ENCODE data around the gene GYPA.
"Not testable (repeated sequence)": the region's sequence is repeated elsewhere in the genome, so short reads cannot be mapped to it uniquely, and the experiment has no call there.

Gene GYPA

DNA sequence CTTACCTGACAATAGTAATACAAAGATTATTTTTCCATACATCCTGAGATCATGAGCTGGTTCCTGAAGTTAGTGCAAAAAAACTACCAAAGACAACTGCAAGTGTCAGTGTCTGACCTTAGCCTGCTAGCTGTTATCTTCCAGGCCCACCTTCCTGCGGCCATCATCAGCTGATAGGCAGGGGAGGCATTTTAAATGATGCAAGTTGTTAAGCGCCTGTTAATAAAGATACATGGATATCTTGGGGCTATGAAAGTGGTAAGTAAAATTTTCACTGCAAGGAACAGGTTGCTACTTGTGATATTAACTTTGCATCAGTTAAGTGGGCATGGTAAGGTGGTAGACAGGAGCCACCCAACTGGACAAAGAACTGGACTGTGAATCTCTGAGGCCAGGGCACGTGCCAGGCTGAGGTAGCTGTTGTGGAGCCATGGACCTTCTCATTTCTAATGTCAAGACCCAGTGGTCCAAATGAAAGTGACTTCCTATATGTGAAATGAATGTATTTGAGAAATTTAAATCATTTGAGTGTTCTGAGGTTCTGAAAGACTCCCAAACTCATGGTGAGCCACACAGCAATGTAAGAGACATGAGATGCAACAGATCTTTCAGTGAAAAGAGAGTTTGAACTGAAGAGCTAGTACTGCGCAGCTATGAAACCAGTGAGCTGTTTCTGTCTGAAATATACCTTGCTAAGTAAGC, at the start of gene GYPA:
Gene GYPA, minus strand, starts transcription at position 125 of the 702 bp plus-strand sequence. Its CDS starts 83 bp downstream, at position 42.
- H3K4me3 ChIP-seq, H3K4me2 ChIP-seq: not testable (repeated sequence)

DNA sequence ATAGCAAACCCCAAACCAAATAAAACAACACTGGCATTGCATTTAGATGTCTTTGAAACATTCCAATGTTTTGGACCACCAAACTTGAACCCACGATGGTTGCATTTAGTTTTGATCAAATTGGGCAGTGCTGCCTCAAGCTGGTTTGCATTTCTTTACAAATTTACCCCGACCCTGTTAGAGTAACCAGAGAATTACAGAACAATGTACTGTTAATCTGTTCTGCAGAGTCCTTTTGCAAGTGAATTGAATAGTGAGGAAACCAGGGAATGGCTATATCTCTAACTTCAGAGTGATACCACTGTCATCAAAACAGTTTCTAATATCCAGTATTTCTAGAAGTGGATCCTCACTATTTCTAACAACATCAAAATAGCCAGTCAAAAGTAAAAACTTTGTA, 49.5 kb upstream of the GYPA start:
- H3K4me2 ChIP-seq: peak overlapping the region; percentile 81

More for the DNA sequence above, at the start of gene GYPA:
- not testable (repeated sequence) for H4K20me1 ChIP-seq, H3K36me3 ChIP-seq, H3K27ac ChIP-seq, H3K27me3 ChIP-seq, H3K4me1 ChIP-seq, H3K9ac ChIP-seq, H3K9me3 ChIP-seq

DNA sequence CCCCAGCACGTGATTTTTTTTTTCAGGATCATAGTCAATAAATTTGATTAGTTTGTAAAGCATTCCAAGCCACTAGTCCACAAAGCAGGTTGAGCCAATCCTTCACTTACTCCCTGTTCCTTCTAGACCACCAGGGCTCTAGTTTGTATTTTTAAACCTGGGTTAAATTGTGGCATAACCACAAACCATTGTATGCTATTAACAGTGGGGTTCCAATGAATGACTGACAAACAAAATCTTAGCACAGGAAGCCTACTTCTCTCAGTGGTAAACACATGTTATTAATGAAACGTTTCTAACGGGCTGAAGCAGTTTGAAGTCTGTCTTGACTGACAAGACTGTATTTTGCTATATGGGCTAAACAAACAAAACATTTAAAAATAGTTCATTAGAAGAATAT, 48.6 kb upstream of the GYPA start:
- H3K27ac ChIP-seq: peak overlapping the region; percentile 76
- no peak for TF ChIP-seq Cebpa-rat (IDR thresholded peaks at IDR 0.05)
- no peaks in the 10 kb centered on the region for H3K36me3 ChIP-seq
- no peaks in the 10 kb centered on the region for H4K20me1 ChIP-seq
- no peaks in the 10 kb centered on the region for H3K27me3 ChIP-seq
- H3K4me2 ChIP-seq: peak overlapping the region; percentile 81
- H3K4me1 ChIP-seq: peaks cover 87% of the 10 kb centered on the region
- peaks cover 10% of the 10 kb centered on the region for H3K9me3 ChIP-seq
- H3K4me3 ChIP-seq: peak overlapping the region; percentile 42
- H3K9ac ChIP-seq: peak overlapping the region; percentile 15

More for the DNA sequence above, 49.5 kb upstream of the GYPA start:
- no peak for TF ChIP-seq Cebpa-rat (IDR thresholded peaks at IDR 0.05)
- H3K9ac ChIP-seq: peak overlapping the region; percentile 15
- H3K27ac ChIP-seq: peak overlapping the region; percentile 76
- no peaks in the 10 kb centered on the region for H4K20me1 ChIP-seq
- no peaks in the 10 kb centered on the region for H3K36me3 ChIP-seq
- H3K9me3 ChIP-seq: peaks cover 19% of the 10 kb centered on the region
- H3K4me3 ChIP-seq: no peak overlapping the region
- no peaks in the 10 kb centered on the region for H3K27me3 ChIP-seq
- H3K4me1 ChIP-seq: peaks cover 78% of the 10 kb centered on the region

DNA sequence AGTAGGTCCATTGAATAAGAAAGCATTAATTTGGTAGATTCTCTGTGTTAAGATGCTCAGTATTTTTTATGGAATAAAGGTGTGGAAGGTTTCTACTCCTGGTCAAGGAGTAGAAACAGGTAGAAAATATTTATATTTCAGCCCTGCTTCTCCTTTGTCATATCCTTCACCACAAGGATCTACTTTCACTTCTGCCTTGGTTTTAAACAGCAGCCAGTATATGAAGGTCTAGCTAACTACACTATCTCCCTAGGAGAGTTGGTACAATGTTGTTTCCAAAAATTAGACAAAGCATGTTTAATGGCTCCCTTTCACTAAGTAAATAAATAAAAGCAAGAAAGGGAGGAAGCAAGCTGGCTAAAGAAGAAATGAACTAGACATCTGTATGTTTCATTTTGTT, 44.6 kb upstream of the GYPA start:
- Histone ChIP-seq H3K27ac (peak overlapping the region; percentile 96), H3K4me1 (peaks cover 97% of the 10 kb centered on the region), H3K9me3 (no peaks in the 10 kb centered on the region), H3K36me3 (no peaks in the 10 kb centered on the region), H3K4me3 (no peak overlapping the region), H3K27me3 (no peaks in the 10 kb centered on the region), H3K4me2 (peak overlapping the region; percentile 85), H3K9ac (no peak overlapping the region), H4K20me1 (no peaks in the 10 kb centered on the region)
- TF ChIP-seq Cebpa-rat (IDR thresholded peaks at IDR 0.05): no peak

DNA sequence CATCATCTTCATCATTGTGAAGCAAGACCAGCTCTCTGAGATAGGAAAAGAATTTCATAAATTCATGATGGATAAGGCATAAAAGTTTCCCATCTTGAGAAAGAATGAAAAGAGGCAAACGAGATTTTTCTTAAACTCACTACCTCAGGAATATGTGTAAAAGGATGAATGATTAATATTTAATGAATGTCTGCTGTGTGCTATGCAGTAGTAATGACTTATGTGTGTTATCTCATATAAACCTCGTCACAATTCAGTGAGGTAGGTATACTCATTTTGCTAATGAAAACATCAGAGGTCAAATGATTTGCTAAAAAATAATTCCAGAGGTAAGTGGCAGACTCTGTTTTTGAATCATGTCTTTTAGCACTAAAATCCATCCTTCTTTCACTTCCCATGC, 42.6 kb upstream of the GYPA start:
- TF ChIP-seq Cebpa-rat (IDR thresholded peaks at IDR 0.05): no peak
- Histone ChIP-seq H3K4me1 (peaks cover 97% of the 10 kb centered on the region), H3K27ac (peak overlapping the region; percentile 96), H3K4me2 (peak overlapping the region; percentile 85), H3K4me3 (no peak overlapping the region), H3K9me3 (no peaks in the 10 kb centered on the region), H3K9ac (no peak overlapping the region), H3K27me3 (no peaks in the 10 kb centered on the region), H3K36me3 (no peaks in the 10 kb centered on the region), H4K20me1 (no peaks in the 10 kb centered on the region)

DNA sequence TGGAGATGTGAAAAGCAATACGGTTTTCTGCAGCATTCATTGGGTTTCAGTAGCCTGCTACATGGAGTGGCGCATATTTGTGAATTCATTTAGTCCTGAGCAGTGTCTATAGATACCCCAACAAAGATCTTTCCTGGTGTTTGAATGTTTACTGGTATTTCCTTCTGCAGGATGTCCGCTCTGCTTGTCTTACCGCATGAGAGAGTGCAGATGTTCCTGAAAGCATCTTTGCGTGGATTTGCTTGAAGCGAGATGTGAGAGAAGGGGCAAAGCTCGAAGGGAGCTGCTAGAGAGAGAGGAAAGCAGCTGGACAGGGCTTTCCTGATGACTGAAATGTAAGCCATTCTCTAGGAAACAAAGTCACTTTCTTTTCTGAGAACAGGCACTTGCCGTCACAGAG, 40.9 kb upstream of the GYPA start:
- Histone ChIP-seq H3K4me2 (peak overlapping the region; percentile 85), H3K9me3 (no peaks in the 10 kb centered on the region), H3K4me3 (peak overlapping the region; percentile 44; the same call in 1 of the 2 replicates), H3K27ac (peak overlapping the region; percentile 96), H3K9ac (peak overlapping the region; percentile 82), H3K27me3 (no peaks in the 10 kb centered on the region), H4K20me1 (no peaks in the 10 kb centered on the region), H3K4me1 (peaks cover 94% of the 10 kb centered on the region), H3K36me3 (no peaks in the 10 kb centered on the region)
- no peak for TF ChIP-seq Cebpa-rat (IDR thresholded peaks at IDR 0.05)

DNA sequence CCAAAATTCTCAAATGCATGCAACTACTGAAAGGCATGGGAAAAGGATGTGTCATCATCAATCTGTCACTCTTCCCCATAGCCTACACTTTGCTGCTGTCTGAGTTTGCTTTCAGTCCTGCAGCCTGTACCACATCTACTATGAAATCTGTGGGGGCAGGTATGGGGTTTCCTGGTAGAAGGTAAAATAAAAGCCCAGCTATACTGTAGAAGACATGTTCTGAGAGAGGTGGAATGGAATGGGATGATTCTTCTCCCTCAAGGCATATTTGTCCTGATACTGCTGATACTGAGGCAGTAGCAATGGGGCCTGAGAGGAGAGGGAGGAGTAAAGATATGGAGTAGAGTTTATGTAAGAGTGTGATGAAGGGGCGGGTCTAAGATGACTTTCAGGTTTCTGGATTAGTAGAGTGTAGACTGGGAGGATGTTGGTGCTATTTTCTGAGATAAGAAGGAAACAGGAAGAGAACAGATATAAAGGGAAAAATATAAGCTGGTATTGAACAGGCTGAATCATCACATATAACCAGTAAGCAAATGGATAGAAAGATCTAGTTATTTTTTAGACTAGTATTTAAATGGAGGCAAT, 38.7 kb upstream of the GYPA start:
- H3K4me1 ChIP-seq: peaks cover 90% of the 10 kb centered on the region
- no peaks in the 10 kb centered on the region for H3K36me3 ChIP-seq
- no peaks in the 10 kb centered on the region for H4K20me1 ChIP-seq
- peak overlapping the region; percentile 96 for H3K27ac ChIP-seq
- peak overlapping the region; percentile 56 for H3K4me2 ChIP-seq
- H3K4me3 ChIP-seq: no peak overlapping the region
- H3K27me3 ChIP-seq: no peaks in the 10 kb centered on the region
- H3K9me3 ChIP-seq: no peaks in the 10 kb centered on the region
- no peak overlapping the region for H3K9ac ChIP-seq
- TF ChIP-seq Cebpa-rat (IDR thresholded peaks at IDR 0.05): no peak

DNA sequence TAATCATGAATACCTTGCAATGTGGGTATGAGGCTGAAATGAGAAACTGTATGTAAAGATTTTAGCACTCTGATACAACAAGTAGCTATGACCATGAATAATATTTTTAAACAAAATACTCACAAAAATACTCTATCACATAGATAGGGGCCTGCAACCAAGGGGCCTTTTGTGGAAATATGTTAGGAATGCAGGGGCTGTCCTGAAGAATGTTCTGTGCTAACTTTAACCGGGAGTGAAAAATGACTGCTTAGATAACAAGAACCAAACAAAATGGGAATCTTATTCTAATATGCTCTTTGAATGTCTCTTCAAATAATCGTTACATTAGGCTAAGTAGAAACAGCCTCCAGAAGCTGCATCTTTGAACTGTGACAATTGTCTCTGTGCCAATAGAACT, 37.9 kb upstream of the GYPA start:
- Histone ChIP-seq H3K4me1 (peaks cover 82% of the 10 kb centered on the region), H3K9me3 (no peaks in the 10 kb centered on the region), H3K4me3 (no peak overlapping the region), H3K36me3 (no peaks in the 10 kb centered on the region), H4K20me1 (no peaks in the 10 kb centered on the region), H3K27ac (peak overlapping the region; percentile 52), H3K27me3 (no peaks in the 10 kb centered on the region), H3K4me2 (peak overlapping the region; percentile 56), H3K9ac (no peak overlapping the region)
- TF ChIP-seq Cebpa-rat (IDR thresholded peaks at IDR 0.05): no peak

DNA sequence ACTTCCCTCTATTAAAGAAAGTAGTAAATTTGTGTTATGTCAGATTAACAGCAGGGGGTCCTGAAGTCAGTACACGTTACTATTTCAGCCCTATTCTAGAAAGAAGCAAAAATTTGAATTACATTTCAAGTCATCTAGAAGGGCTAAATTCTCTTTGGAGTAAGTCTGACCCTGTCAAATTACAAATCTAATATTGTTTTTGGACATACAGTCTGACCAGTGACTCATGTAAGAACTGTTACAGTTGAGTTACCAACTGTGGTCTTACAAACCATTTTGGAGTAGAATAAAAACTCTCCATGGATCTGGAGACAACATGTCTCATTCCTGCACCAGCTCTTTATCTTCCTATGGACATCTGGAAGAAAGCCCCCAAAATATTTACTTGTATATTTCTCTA, 36.0 kb upstream of the GYPA start:
- no peaks in the 10 kb centered on the region for H3K9me3 ChIP-seq
- no peak overlapping the region for H3K27ac ChIP-seq
- no peak for TF ChIP-seq Cebpa-rat (IDR thresholded peaks at IDR 0.05)
- no peak overlapping the region for H3K4me3 ChIP-seq
- H3K4me1 ChIP-seq: peaks cover 69% of the 10 kb centered on the region
- H3K9ac ChIP-seq: no peak overlapping the region
- no peaks in the 10 kb centered on the region for H3K27me3 ChIP-seq
- no peaks in the 10 kb centered on the region for H3K36me3 ChIP-seq
- no peak overlapping the region for H3K4me2 ChIP-seq
- H4K20me1 ChIP-seq: no peaks in the 10 kb centered on the region

DNA sequence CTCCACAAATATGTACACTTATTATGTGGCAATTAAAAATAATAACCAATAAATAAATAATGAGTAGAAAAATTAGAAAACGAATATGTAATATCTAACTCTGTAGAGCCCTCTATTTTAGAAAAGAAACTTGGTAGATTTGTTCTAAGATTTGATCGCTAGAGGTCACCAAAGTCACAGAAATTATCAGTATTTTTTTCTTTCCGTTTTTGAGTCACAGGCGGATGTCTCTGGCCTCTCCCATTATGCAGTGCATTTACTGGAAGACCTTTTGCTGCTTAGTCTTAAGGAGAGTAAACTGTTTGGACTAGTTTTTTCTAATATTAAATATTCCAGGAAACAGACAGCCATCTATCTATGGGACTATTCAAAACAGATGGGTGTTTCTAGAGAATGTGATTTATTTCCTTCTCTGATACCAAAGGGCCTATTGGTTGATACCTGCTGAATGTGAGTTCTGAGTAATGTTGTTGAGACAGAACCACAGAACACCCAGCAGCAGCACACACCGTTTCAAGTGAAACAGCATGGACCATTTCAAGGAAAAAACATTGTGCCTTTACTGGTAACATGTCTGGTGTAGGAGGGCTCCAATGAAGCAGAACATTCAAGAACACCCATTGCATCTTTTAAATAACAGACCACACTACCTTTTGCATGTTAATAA, 34.0 kb upstream of the GYPA start:
- Histone ChIP-seq H3K9me3 (no peaks in the 10 kb centered on the region), H3K27ac (0 out of 2 replicates have a peak overlapping the region, but pooled peaks have one; percentile 3), H3K4me2 (peak overlapping the region; percentile 51), H3K36me3 (no peaks in the 10 kb centered on the region), H3K4me1 (peaks cover 57% of the 10 kb centered on the region), H4K20me1 (no peaks in the 10 kb centered on the region), H3K9ac (no peak overlapping the region), H3K27me3 (no peaks in the 10 kb centered on the region), H3K4me3 (no peak overlapping the region)
- TF ChIP-seq Cebpa-rat (IDR thresholded peaks at IDR 0.05): no peak
